Thyroid gland (tissue), 4 donors: ENCODE results near the gene TECPR2. TPM values are rescaled to one million over a fixed set of nuclear protein-coding genes. Genes with fewer than 3 reads are reported as not detected.
"Not testable (repeated sequence)": the region's sequence is repeated elsewhere in the genome, so short reads cannot be mapped to it uniquely, and the experiment has no call there.

Source experiments
- DNase-seq, 2 donors: peaks; one replicate each; pipeline ENCODE4 v3.0.0-alpha.2; 2019
- H3K27ac ChIP-seq, 3 donors: fragments of 200-600 bp; sonication (generic); 1 replicate in 2 of 3; 2 replicates in 1 of 3; pipeline ENCODE4 v1.5.1; 2016 to 2019; ENCODE audit warnings: mild to moderate bottlenecking in 1 of 3, moderate library complexity in 1 of 3
- H3K27me3 ChIP-seq: fragments of 200-600 bp; sonication (generic); one replicate; pipeline ENCODE4 v1.5.1; 2019
- H3K36me3 ChIP-seq, 2 donors: fragments of 200-600 bp; sonication (generic); one replicate each; pipeline ENCODE4 v1.5.1; 2016 to 2019
- H3K4me1 ChIP-seq, 2 donors: fragments of 200-600 bp; sonication (generic); one replicate each; pipeline ENCODE4 v1.5.1; 2017 to 2019
- H3K4me3 ChIP-seq, 3 donors: fragments of 200-600 bp; sonication (generic); replicated peaks in 1 of 3; 1 replicate in 2 of 3; 2 replicates in 1 of 3; pipeline ENCODE4 v1.5.1; 2016; ENCODE audit warnings: mild to moderate bottlenecking in 1 of 3
- H3K9me3 ChIP-seq: fragments of 200-600 bp; sonication (generic); one replicate; pipeline ENCODE4 v1.5.1; 2017
- CTCF ChIP-seq, 6 experiments: fragments of 200-600 bp in 3 of 6; fragments of 450-650 bp in 3 of 6; sonication (generic) in 3 of 6; IDR thresholded peaks; one replicate each; pipeline ENCODE4 v1.5.1; 2016 to 2019; ENCODE audit warnings: antibody characterized with exemption in 6 of 6, mild to moderate bottlenecking in 2 of 6, inconsistent platforms in 1 of 6, moderate library complexity in 1 of 6
- POLR2A ChIP-seq, 2 donors: fragments of 450-650 bp; IDR thresholded peaks; one replicate each; pipeline ENCODE4 v1.6.1; 2017; ENCODE audit warnings: antibody characterized with exemption in 2 of 2, mild to moderate bottlenecking in 2 of 2, moderate library complexity in 1 of 2
- WGBS, 2 donors: methylation state at CpG; one replicate each; pipeline ENCODE4 v1.1.5; 2017; 5-methylcytosine and 5-hydroxymethylcytosine counted together
- intact Hi-C: fragments of 100-400 bp; cut with DNase I; formaldehyde crosslinking; loops from one replicate; pipeline ENCODE4 v1.15.1; 2023
- total RNA-seq, 4 donors: library from RNA; depleted of rRNA; stranded (reverse); fragments of >200 nt; gene quantifications; one replicate each; pipeline ENCODE4 v1.2.3, GENCODE V29; 2016

The TECPR2 gene
- total RNA-seq, 4 donors from 2014 or later: 11.8 to 23.8 (median 19.0) TPM

DNA sequence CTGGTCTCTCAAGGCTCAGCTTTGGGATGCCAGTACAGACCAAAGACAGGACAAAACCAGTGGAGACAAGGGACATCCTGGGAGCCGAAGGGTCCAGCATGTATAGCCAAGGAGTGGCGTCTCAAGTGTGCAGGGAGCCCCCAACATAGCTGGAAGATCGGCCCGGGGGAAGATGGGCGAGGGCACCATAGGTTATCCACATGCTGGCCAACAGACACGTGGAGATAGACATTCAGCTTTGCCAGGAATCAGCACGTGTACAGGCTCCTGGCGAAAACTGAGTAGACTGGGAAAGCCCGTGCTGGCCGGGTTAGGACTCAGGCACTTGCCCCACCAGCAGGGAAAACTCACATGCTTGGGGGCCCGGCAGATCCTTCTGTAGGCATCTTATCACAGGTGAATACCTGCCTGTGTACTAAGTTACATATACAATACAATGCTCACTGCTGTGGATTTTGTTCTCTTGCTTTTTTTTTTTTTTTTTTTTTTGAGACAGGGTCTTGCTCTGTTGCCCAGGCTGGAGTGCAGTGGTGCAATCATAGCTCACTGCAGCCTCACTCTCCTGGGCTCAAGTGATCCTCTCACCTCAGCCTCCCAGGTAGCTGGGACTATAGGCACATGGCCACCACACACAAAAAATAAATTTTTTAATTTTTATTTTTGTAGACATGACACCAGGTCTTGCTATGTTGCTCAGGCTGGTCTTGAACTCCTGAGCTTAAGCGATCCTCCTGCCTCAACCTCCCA lies 152.4 kb downstream of the TECPR2 start:
- DNase-seq: no peak
- WGBS, 2 donors: 90 to 92% methylated on average over 12 of the region's 12 CpGs

DNA sequence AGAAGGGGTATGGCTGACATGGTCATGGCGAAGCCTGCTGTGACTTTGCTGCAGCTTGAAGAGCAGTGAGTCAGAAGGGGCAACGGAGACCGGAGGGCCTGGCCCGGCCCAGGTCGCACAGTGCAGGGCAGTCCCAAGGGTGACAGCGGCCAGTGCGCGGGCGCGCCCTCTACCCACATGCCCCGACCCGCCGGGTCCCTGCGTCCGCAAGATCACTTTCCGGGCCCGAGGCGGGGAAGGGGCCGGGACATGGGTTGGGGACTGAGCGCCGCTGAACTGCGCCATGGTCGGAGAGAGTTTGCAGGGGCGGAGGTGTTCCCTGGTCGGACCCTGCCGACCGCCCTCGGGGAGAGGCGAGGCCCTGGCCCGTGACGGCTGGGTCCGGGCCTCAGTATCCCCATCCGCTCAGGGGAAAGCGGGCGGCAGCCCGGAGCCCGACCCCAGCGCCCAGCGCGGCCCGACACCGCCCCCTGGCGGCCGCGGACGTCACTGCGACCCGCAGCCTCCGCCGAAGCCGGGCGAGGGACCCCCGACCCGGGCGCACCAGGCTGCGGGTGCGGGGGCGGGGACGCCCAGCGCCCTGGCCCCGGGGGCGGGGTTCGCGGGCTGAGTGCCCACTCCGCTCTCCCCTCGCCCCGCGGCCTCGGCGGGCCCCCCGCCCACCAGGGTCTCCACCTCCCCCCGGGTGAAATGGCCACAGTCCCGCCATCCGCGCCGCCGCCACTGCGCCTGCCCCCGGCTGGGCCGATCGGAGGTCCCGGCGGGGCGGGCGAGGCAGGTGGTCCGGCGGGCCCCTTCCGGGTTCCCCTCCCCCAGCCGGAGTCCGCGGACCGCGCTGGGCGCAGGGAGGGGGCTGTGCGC lies 154.0 kb downstream of the TECPR2 start:
- TF ChIP-seq CTCF (IDR thresholded peaks at IDR 0.05): peak in 5 of 6 experiments; percentile 72 to 100 (median 95)
- no peak for TF ChIP-seq POLR2A (IDR thresholded peaks at IDR 0.05)
- Histone ChIP-seq H3K36me3 (no peaks in the 10 kb centered on the region), H3K4me1 (peaks cover 3% of the 10 kb centered on the region in 2 donors), H3K27me3 (no peaks in the 10 kb centered on the region), H3K9me3 (no peaks in the 10 kb centered on the region), H3K27ac (peak overlapping the region in 2 of 3 donors; percentile 61 to 76), H3K4me3 (peak overlapping the region; percentile 37 to 87 (median 85))
- intact Hi-C loops: loop anchor here (2.0 kb wide), 1 partner anchor 78 kb away; no protein-coding TSS in a partner anchor
- 1 to 3% methylated on average over 29 to 38 of the region's 95 CpGs for WGBS, 2 donors
- peak; percentile 48 to 50 for DNase-seq

More for the DNA sequence above, 152.4 kb downstream of the TECPR2 start:
- H3K9me3 ChIP-seq: no peaks in the 10 kb centered on the region
- intact Hi-C loops: no loop called here
- H3K27ac ChIP-seq: no peak overlapping the region
- H3K27me3 ChIP-seq: no peaks in the 10 kb centered on the region
- TF ChIP-seq CTCF (IDR thresholded peaks at IDR 0.05) (no peak), POLR2A (IDR thresholded peaks at IDR 0.05) (no peak)
- no peak overlapping the region for H3K4me3 ChIP-seq
- peaks cover 12 to 13% of the 10 kb centered on the region in 2 donors for H3K4me1 ChIP-seq
- no peaks in the 10 kb centered on the region for H3K36me3 ChIP-seq

GRCh38 chr14:102517392-102518062 lies 154.8 kb downstream of the TECPR2 start:
- no peaks in the 10 kb centered on the region for H3K9me3 ChIP-seq
- H3K4me3 ChIP-seq: peak overlapping the region; percentile 37 to 87 (median 85)
- no peaks in the 10 kb centered on the region for H3K27me3 ChIP-seq
- H3K27ac ChIP-seq: peak overlapping the region in 2 of 3 donors; percentile 61 to 76
- 58 to 91% methylated on average over 6 to 18 of the region's 37 CpGs for WGBS, 2 donors
- H3K4me1 ChIP-seq: peaks cover 3% of the 10 kb centered on the region in 2 donors
- no peak for TF ChIP-seq POLR2A (IDR thresholded peaks at IDR 0.05)
- TF ChIP-seq CTCF (IDR thresholded peaks at IDR 0.05): peak in 1 of 6 experiments; percentile 4
- intact Hi-C loops: loop anchor here (2.0 kb wide), 1 partner anchor 79 kb away; no protein-coding TSS in a partner anchor
- no peak for DNase-seq
- no peaks in the 10 kb centered on the region for H3K36me3 ChIP-seq

DNA sequence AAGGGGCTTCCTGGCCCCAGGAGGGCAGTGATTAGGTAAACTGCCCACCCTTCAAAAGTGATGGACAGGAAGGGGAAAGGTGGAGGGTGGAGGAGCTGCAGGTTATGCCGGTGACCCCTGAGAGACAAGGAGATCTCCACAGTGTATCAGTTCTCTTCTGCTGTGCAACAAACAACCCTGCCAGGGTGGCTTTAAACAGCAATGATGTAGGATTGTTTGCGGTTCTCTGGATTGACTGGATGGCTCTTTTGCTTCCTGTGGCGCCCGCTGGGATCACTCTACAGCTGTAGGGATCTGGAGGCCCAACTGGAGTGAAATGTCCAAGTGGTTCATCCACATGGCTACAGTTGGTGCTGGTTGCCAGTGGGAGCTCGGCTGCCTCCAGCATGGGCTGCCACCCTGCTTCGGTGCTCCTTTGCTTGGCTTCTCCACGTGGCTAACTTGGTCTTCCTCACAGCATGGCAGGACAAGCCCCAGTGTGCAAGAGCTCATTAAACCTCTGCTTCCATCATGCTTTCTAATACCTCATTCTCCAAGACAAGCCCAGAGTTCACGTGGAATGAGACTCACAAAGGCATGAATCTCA lies 155.4 kb downstream of the TECPR2 start:
- H3K4me1 ChIP-seq: peaks cover 3% of the 10 kb centered on the region in 2 donors
- no peak overlapping the region for H3K27ac ChIP-seq
- no peaks in the 10 kb centered on the region for H3K27me3 ChIP-seq
- TF ChIP-seq CTCF (IDR thresholded peaks at IDR 0.05) (no peak), POLR2A (IDR thresholded peaks at IDR 0.05) (no peak)
- no peaks in the 10 kb centered on the region for H3K9me3 ChIP-seq
- H3K4me3 ChIP-seq: no peak overlapping the region
- intact Hi-C loops: no loop called here
- H3K36me3 ChIP-seq: no peaks in the 10 kb centered on the region
- DNase-seq: no peak
- WGBS, 2 donors: 81 to 98% methylated on average over 4 to 8 of the region's 8 CpGs

- not testable (repeated sequence) for H3K27me3 ChIP-seq, H3K4me1 ChIP-seq, H3K4me3 ChIP-seq, H3K36me3 ChIP-seq, H3K9me3 ChIP-seq, H3K27ac ChIP-seq, DNase-seq
- intact Hi-C loops: loop anchor here (5.0 kb wide), 1 partner anchor 68 kb away; no protein-coding TSS in a partner anchor
- WGBS, 2 donors: 89% methylated on average over 5 of the region's 5 CpGs
Observed at GRCh38 chr14:102519709-102520108, 157.0 kb downstream of the TECPR2 start.
